CD4-positive, alpha-beta T cell (primary cell): ENCODE data around the gene GPC4. TPM values are rescaled to one million over a fixed set of nuclear protein-coding genes. Genes with fewer than 3 reads are reported as not detected.

ENCODE experiments used
- ATAC-seq: fragments of 200-7000 bp; cut with Tn5 transposase; one replicate; pipeline ENCODE4 v1.10.0; 2022; ENCODE audit warnings: mild to moderate bottlenecking; ENCODE audit not compliant: poor library complexity
- CTCF ChIA-PET: fragments of 350-600 bp; sonication (Branson Sonifier 250); formaldehyde crosslinking; loops from one replicate; lab custom pipeline; 2021; ENCODE audit warnings: antibody characterized with exemption, inconsistent platforms; lab: Charles Lee
- POLR2A ChIA-PET: fragments of 350-600 bp; sonication (Branson Sonifier 250); formaldehyde crosslinking; loops from one replicate; lab custom pipeline; 2021; ENCODE audit warnings: antibody characterized with exemption, inconsistent platforms; lab: Charles Lee
- DNase-seq, 14 experiments: peaks; one replicate each; pipeline ENCODE4 v3.0.0-alpha.2; 2013 to 2020; ENCODE audit warnings: mixed read lengths in 2 of 14
- H3K27ac ChIP-seq, 2 donors: one replicate each; pipeline versions ENCODE4 v1.5.1 to v1.7.0; 2013; ENCODE audit warnings: low read length in 2 of 2, low read depth in 1 of 2, mild to moderate bottlenecking in 1 of 2
- H3K27me3 ChIP-seq, 2 experiments: 1 replicate in 1 of 2; 2 replicates in 1 of 2; pipeline versions ENCODE4 v1.6.1 to v1.7.0; 2013; ENCODE audit warnings: low read length in 2 of 2, control low read depth in 1 of 2, mild to moderate bottlenecking in 1 of 2, moderate library complexity in 1 of 2; ENCODE audit not compliant: insufficient read depth in 2 of 2, control insufficient read depth in 1 of 2
- H3K36me3 ChIP-seq: one replicate; pipeline ENCODE4 v1.6.1; 2013; ENCODE audit warnings: low read length, control low read depth; ENCODE audit not compliant: insufficient read depth
- H3K4me1 ChIP-seq: one replicate; pipeline ENCODE4 v1.6.1; 2013; ENCODE audit warnings: low read length, control low read depth; ENCODE audit not compliant: insufficient read depth
- H3K4me3 ChIP-seq: one replicate; pipeline ENCODE4 v1.5.1; 2013; ENCODE audit warnings: mild to moderate bottlenecking, low read length, moderate library complexity
- H3K9me3 ChIP-seq, 2 experiments: 1 replicate in 1 of 2; 2 replicates in 1 of 2; pipeline versions ENCODE4 v1.6.1 to v1.7.0; 2013; ENCODE audit warnings: low read length in 2 of 2, mild to moderate bottlenecking in 2 of 2, control low read depth in 1 of 2, moderate library complexity in 1 of 2; ENCODE audit not compliant: control insufficient read depth in 1 of 2, insufficient read depth in 1 of 2
- H3K27ac Mint-ChIP-seq: one replicate; pipeline ENCODE4 v1.8.0; 2020; ENCODE audit warnings: mixed read lengths
- H3K27me3 Mint-ChIP-seq: one replicate; pipeline ENCODE4 v1.8.0; 2021; ENCODE audit warnings: mixed read lengths
- H3K36me3 Mint-ChIP-seq: one replicate; pipeline ENCODE4 v1.8.0; 2021; ENCODE audit warnings: low read depth, mixed read lengths
- H3K4me1 Mint-ChIP-seq: one replicate; pipeline ENCODE4 v1.8.0; 2021; ENCODE audit warnings: low read depth, mixed read lengths
- H3K4me3 Mint-ChIP-seq: one replicate; pipeline ENCODE4 v1.8.0; 2020; ENCODE audit warnings: mild to moderate bottlenecking, mixed read lengths
- H3K9me3 Mint-ChIP-seq: one replicate; pipeline ENCODE4 v1.8.0; 2020; ENCODE audit warnings: mixed read lengths
- CTCF ChIP-seq: fragments of 200-600 bp; IDR thresholded peaks from one replicate; pipeline ENCODE4 v1.8.0; 2022; ENCODE audit warnings: antibody characterized with exemption, mild to moderate bottlenecking
- intact Hi-C, 2 experiments: fragments of 100-400 bp; cut with DNase I in 1 of 2; cut with micrococcal nuclease in 1 of 2; formaldehyde crosslinking; loops; one replicate each; pipeline versions ENCODE4 v1.15.1 to v1.9.0; 2023 to 2025; cut with DNase I, micrococcal nuclease
- total RNA-seq, 174 experiments: library from RNA in 2 of 174; stranded (reverse) in 2 of 174; gene quantifications; one replicate each; pipeline ENCODE4 v1.2.3 and lab custom pipeline; 2021 to 2026

Gene GPC4
- total RNA-seq, 2 experiments from 2014 or later = not detected

DNA sequence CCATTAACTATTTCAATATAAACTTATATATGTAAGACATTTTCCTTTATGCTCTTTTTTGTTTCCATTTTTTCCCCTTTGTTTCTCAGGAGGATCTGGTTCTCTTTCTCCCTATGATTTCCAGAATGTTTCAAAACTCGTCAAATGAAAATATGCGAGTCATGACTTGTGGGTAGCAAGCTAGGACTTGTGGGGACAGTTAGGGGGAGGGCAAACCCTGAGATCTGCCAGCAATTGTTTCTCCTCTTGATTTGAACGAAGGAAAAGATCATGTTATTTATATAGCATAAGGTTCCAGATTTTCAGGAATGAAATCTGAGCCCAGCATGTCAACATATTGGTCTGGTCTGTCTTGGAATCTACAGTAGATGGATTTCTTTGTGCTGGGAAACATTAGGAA lies 28.9 kb upstream of the GPC4 start:
- Mint-ChIP-seq H3K27me3 (no peaks in the 10 kb centered on the region), H3K4me1 (peaks cover 7% of the 10 kb centered on the region), H3K36me3 (no peaks in the 10 kb centered on the region), H3K4me3 (no peak overlapping the region), H3K27ac (no peak overlapping the region), H3K9me3 (no peaks in the 10 kb centered on the region)
- Histone ChIP-seq H3K9me3 (no peaks in the 10 kb centered on the region), H3K27me3 (no peaks in the 10 kb centered on the region), H3K4me3 (no peak overlapping the region), H3K36me3 (no peaks in the 10 kb centered on the region), H3K27ac (no peak overlapping the region), H3K4me1 (no peaks in the 10 kb centered on the region)
- DNase-seq = no peak
- POLR2A ChIA-PET = no interaction called here
- TF ChIP-seq CTCF = no peak
- ATAC-seq = no peak
- intact Hi-C loops = no loop called here
- CTCF ChIA-PET = no interaction called here

DNA sequence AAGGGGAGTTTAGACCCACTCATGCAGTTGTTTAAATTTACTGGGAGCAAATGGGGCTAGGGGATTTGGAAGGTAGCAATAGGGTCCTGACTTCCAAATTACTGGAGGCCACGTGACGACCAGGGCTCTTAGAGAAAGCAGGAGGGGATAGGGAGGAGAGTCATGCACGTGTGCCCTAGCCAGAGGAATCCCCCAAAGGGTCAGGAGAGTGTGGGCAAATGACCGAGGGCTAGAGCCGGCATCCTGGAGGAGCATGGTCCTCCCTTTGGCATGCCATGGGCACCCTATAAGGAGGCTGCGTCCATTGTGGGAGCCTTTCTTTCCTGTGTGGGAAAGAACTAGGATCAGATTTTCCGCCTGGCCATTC lies 25.5 kb upstream of the GPC4 start:
- Histone ChIP-seq H3K4me1 (no peaks in the 10 kb centered on the region), H3K36me3 (no peaks in the 10 kb centered on the region), H3K27ac (no peak overlapping the region), H3K4me3 (no peak overlapping the region), H3K27me3 (no peaks in the 10 kb centered on the region), H3K9me3 (no peaks in the 10 kb centered on the region)
- no peak overlapping the region for H3K27ac Mint-ChIP-seq
- ATAC-seq (no peak), DNase-seq (no peak)
- intact Hi-C loops = no loop called here
- H3K4me1 Mint-ChIP-seq = peaks cover 7% of the 10 kb centered on the region
- no peak overlapping the region for H3K4me3 Mint-ChIP-seq
- no peaks in the 10 kb centered on the region for H3K9me3 Mint-ChIP-seq
- ChIA-PET CTCF (no interaction called here), POLR2A (no interaction called here)
- no peak for TF ChIP-seq CTCF
- H3K27me3 Mint-ChIP-seq = no peaks in the 10 kb centered on the region
- H3K36me3 Mint-ChIP-seq = no peaks in the 10 kb centered on the region

DNA sequence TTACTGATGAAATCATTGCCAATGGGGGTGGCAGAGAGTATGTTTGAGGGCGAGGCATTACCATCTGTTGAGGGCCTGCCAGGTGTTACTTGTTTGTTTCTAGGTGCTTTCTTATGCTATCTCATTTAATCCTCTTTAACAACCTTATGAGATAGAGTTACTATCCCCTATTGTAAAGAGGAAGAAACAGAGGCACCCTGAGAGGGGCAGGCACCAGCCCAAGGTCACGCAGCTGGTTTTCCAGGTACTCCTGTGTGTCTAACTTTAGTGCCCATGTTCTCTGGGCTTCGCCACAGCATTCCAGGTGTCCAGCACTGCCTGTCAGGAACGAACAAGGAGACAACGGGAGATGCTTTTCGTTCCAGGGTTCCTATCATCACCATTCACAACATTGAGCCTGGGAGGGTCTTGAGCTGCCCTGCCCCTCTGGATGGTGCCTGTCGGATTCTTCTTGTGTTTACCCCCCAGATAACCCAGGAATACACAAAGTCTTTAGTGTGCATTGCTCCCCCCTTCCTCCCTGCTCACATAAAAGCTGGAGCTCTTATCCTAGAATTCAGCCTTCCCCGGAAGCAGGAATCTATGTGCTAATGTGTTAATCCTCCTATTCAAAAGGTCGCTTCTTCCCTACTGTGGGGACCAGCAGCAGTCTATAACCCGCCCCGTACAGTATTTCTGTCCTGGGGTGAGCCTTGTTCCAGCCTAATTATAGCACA lies 24.9 kb upstream of the GPC4 start:
- H3K4me3 ChIP-seq = no peak overlapping the region
- ATAC-seq (no peak), DNase-seq (no peak)
- no peaks in the 10 kb centered on the region for H3K36me3 ChIP-seq
- H3K27ac Mint-ChIP-seq = no peak overlapping the region
- no peaks in the 10 kb centered on the region for H3K9me3 Mint-ChIP-seq
- H3K27me3 Mint-ChIP-seq = no peaks in the 10 kb centered on the region
- H3K4me1 ChIP-seq = no peaks in the 10 kb centered on the region
- no peaks in the 10 kb centered on the region for H3K9me3 ChIP-seq
- POLR2A ChIA-PET = no interaction called here
- CTCF ChIA-PET = no interaction called here
- no peaks in the 10 kb centered on the region for H3K36me3 Mint-ChIP-seq
- H3K4me1 Mint-ChIP-seq = peaks cover 2% of the 10 kb centered on the region
- H3K4me3 Mint-ChIP-seq = no peak overlapping the region
- no peak for TF ChIP-seq CTCF
- no peaks in the 10 kb centered on the region for H3K27me3 ChIP-seq
- H3K27ac ChIP-seq = no peak overlapping the region
- intact Hi-C loops = no loop called here
